Measurements from ENCODE around the gene RALGAPA1. TPM values are rescaled to one million over a fixed set of nuclear protein-coding genes. Genes with fewer than 3 reads are reported as not detected.
A peak's percentile ranks its signal among the peaks of the same experiment; 100 is the strongest.

The RALGAPA1 gene
- total RNA-seq, 1 donor from 2014 or later: 127 TPM

DNA sequence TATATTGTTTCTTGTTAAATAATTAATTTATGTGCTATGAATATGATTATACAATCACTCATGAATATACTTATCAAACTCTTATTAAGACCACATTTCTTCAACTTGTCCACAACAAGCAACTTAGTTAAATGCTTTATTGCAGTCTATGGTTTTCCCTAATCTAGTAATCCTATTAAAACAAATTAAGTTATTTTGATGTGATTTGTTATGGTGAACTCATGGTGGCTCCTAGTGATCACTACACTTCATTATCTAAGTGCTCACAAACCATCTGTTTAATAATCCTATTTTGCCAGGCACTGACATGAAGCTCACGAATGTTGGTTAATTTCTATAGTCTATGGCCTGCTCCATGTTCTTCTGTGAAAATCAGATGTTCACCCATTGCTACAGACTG is 232.2 kb downstream of the RALGAPA1 start:
- DNase-seq (ENCODE audit: low spot score): no peak
- intact Hi-C loops (cut with DNase I): no loop called here
- ATAC-seq: no peak

GRCh38 chr14:35576260-35576659 is 232.8 kb downstream of the RALGAPA1 start:
- DNase-seq (ENCODE audit: low spot score) (no peak), ATAC-seq (no peak)
- intact Hi-C loops (cut with DNase I): no loop called here

- DNase-seq (ENCODE audit: low spot score): no peak
- ATAC-seq: no peak
- intact Hi-C loops (cut with DNase I): no loop called here
These were observed 235.2 kb downstream of the RALGAPA1 start for GRCh38 chr14:35573911-35574310.

GRCh38 chr14:35571598-35571997 is 237.5 kb downstream of the RALGAPA1 start:
- ATAC-seq: no peak
- intact Hi-C loops (cut with DNase I): no loop called here
- DNase-seq (ENCODE audit: low spot score): no peak

GRCh38 chr14:35565871-35566464 is 243.1 kb downstream of the RALGAPA1 start:
- ATAC-seq (no peak), DNase-seq (ENCODE audit: low spot score) (no peak)
- intact Hi-C loops (cut with DNase I): no loop called here

DNA sequence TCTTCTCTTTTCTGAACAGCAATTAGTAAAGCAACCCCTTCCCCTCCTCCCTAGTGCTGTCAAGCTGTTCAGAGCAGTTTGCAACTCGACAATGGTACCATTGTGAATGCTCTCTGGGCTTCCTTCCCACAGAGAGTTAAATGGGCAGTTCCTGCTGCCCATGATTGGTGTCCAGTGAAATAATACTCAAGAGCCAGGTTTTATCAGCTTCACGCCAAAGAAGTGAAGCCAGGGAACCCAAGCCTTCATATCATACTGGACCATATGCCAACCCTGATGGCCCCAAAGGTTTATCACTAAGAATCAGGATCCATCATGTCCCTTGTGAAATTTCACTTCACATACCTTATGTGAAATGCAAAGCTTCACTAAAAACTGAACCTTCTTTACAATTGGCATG is 250.4 kb downstream of the RALGAPA1 start:
- intact Hi-C loops (cut with DNase I): no loop called here
- no peak for ATAC-seq
- no peak for DNase-seq (ENCODE audit: low spot score)

- ATAC-seq (no peak), DNase-seq (ENCODE audit: low spot score) (no peak)
- intact Hi-C loops (cut with DNase I): no loop called here
These were observed 251.8 kb downstream of the RALGAPA1 start for GRCh38 chr14:35557221-35557747.

- intact Hi-C loops (cut with DNase I): no loop called here
- no peak for ATAC-seq
- DNase-seq (ENCODE audit: low spot score): no peak
These were observed 252.5 kb downstream of the RALGAPA1 start for GRCh38 chr14:35556548-35556947.

DNA sequence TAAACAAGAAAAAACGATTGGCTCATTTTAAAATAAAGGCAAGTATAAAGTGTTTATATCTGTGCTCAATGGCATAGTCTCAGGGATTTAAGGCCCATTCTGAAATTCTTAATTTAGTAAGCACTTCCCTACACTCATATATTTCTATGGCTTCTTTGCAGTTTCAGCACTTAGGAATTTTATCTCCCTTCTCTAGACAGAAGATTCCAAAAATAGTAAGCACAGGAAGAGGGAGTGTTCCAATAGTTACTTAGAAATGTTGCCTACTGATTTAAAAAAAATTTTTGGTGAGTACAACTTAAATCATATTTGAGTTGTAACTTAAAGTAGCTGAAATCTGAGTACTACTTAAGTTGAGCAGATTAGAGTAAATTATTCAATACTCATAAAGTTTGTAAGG is 255.3 kb downstream of the RALGAPA1 start:
- no peak for DNase-seq (ENCODE audit: low spot score)
- ATAC-seq: no peak
- intact Hi-C loops (cut with DNase I): no loop called here

DNA sequence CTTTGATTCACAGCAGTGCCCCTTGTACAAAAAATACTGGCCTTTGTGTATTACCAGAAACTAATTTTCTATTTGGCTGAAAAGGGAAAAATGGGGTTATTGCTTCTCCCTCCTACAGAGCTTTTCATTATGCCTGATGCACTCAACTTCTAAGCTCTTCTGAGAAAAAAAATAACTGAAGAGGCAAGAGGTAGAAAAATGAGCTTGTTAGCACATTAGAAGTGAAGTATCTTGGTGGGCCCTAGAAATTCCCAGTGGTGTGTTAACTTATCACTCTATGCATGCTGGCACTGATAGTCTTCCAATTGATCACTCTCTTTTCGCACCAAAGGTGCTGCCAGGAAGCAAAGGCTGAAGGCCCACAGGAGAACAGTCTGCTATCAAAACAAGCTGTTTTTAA is 258.0 kb downstream of the RALGAPA1 start:
- intact Hi-C loops (cut with DNase I): no loop called here
- DNase-seq (ENCODE audit: low spot score): no peak
- no peak for ATAC-seq

GRCh38 chr14:35549551-35549950 is 259.5 kb downstream of the RALGAPA1 start:
- ATAC-seq: no peak
- intact Hi-C loops (cut with DNase I): no loop called here
- DNase-seq (ENCODE audit: low spot score): no peak

DNA sequence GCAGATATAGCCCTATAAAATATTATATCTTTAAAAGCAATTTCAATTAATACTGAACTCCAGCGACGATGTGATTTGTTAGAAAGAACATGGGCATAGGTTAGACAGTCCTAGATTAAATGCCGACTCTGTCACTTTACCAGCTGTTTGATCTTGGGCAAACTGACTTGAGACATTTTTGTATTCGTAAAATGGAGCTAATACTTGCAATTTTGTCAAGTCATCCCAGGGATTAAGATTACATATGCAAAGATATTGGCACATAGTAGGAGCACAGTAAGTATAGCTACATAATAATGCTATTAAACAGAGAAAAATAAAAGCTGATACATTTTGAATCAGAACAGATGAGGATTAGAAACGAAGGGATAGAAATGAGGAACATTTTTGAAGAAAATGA is 266.1 kb downstream of the RALGAPA1 start:
- ATAC-seq (no peak), DNase-seq (ENCODE audit: low spot score) (no peak)
- intact Hi-C loops (cut with DNase I): no loop called here

DNA sequence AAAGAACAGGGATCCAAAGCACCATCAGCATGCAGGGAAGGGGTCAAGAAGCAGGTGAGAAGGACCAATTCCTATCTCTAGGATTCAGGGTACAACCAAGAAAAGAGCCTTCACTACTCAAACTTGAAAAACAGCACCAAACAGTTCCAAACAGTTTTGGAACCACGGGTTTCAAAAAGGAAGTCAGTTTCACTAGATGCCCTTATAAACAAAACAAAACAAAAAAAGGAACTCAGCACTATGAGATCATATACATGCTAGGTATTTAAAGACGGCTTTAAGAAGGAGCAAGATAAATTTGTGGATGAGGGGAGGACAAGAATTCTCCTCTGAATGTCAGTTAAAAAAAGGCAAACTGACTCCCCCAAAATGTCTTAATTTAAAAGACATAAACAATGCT is 269.1 kb downstream of the RALGAPA1 start:
- ATAC-seq: no peak
- intact Hi-C loops (cut with DNase I): no loop called here
- no peak for DNase-seq (ENCODE audit: low spot score)

DNA sequence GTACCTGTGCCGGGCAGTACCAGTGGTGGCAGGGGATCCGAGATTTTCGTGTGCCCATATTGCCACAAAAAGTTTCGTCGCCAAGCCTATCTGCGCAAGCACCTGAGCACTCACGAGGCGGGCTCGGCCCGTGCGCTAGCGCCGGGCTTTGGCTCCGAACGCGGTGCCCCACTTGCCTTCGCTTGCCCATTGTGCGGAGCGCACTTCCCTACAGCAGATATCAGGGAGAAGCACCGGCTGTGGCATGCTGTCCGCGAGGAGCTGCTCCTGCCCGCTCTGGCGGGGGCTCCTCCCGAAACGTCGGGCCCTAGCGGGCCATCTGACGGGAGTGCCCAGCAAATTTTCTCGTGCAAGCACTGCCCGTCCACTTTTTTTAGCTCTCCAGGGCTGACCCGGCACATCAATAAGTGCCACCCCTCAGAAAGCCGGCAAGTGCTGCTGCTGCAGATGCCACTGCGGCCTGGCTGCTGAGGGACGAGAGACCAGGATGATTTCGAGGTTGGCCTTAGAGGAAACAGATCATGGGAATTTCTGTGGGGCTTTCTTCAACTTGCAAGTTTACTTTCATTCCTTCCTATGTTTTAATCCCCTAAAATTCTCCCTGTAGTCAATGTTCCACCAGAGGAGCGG is 273.5 kb downstream of the RALGAPA1 start:
- peak; percentile 44 for ATAC-seq

DNA sequence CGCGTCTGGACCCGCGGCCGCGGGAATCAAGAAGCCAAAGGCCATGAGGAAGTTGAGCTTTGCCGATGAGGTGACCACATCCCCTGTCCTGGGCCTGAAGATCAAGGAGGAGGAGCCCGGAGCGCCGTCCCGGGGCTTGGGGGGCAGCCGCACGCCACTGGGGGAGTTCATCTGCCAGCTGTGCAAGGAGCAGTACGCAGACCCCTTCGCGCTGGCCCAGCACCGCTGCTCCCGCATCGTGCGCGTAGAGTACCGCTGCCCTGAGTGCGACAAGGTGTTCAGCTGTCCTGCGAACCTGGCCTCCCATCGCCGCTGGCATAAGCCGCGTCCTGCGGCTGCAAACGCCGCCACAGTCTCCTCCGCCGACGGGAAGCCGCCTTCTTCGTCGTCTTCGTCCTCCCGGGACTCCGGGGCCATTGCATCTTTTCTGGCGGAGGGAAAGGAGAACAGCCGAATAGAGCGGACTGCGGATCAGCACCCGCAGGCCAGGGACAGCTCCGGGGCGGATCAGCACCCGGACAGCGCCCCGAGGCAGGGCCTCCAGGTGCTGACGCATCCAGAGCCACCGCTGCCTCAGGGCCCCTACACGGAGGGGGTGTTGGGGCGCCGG is 274.1 kb downstream of the RALGAPA1 start:
- DNase-seq (ENCODE audit: low spot score): peak; percentile 72
- intact Hi-C loops (cut with DNase I): no loop called here

More for the DNA sequence above, 273.5 kb downstream of the RALGAPA1 start:
- intact Hi-C loops (cut with DNase I): no loop called here
- no peak for DNase-seq (ENCODE audit: low spot score)

DNA sequence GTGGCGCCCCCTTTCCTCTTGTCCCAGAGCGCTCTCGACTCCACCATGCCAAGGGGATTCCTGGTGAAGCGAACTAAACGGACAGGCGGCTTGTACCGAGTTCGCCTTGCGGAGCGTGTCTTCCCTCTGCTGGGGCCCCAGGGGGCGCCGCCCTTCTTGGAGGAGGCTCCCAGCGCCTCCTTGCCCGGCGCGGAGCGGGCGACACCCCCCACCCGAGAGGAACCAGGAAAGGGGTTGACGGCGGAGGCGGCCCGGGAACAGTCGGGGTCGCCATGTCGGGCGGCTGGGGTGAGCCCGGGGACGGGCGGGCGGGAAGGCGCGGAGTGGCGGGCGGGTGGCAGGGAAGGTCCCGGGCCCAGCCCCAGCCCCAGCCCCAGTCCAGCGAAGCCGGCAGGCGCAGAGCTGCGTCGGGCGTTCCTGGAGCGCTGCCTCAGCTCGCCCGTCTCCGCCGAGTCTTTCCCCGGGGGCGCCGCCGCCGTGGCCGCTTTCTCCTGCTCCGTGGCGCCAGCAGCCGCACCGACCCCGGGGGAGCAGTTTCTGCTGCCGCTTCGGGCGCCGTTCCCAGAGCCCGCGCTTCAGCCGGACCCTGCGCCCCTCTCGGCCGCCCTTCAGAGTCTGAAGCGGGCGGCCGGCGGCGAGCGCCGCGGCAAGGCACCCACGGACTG is 274.8 kb downstream of the RALGAPA1 start:
- no peak for DNase-seq (ENCODE audit: low spot score)
- ATAC-seq: no peak

More for the DNA sequence above, 274.1 kb downstream of the RALGAPA1 start:
- peak; percentile 92 for ATAC-seq

GRCh38 chr14:35533357-35534207 is 275.5 kb downstream of the RALGAPA1 start, which contains the start of gene INSM2:
INSM2 (plus strand) TSS chr14:35534164; CDS start chr14:35534253, 89 bp downstream.
- intact Hi-C loops (cut with DNase I): no loop called here
- ATAC-seq: no peak
- DNase-seq (ENCODE audit: low spot score): peak; percentile 60

More for the DNA sequence above, 274.8 kb downstream of the RALGAPA1 start:
- intact Hi-C loops (cut with DNase I): no loop called here

GRCh38 chr14:35532783-35533356 is 276.2 kb downstream of the RALGAPA1 start:
- intact Hi-C loops (cut with DNase I): no loop called here
- DNase-seq (ENCODE audit: low spot score) (no peak), ATAC-seq (no peak)
